Measurements from ENCODE around the gene NMB. TPM values are rescaled to one million over a fixed set of nuclear protein-coding genes. Genes with fewer than 3 reads are reported as not detected.

The NMB gene
- total RNA-seq, 2 experiments from 2014 or later, result 1.5 to 1.8 TPM

- ATAC-seq, result no peak
- Mint-ChIP-seq H3K27ac (no peak overlapping the region), H3K4me1 (peaks cover 23% of the 10 kb centered on the region), H3K36me3 (peaks cover 8% of the 10 kb centered on the region), H3K9me3 (ENCODE audit: low read depth) (no peaks in the 10 kb centered on the region), H3K27me3 (no peaks in the 10 kb centered on the region), H3K4me3 (no peak overlapping the region)
- no peak for DNase-seq
- CTCF ChIA-PET, result interaction anchor here (0.9 to 2.9 kb wide), 4 partner anchors 16 to 30 kb away, joined by 3 to 12 read pairs (median 4); no protein-coding TSS in a partner anchor
Measured at GRCh38 chr15:84629033-84629432, 29.0 kb downstream of the NMB start.

- no peak overlapping the region for H3K4me3 Mint-ChIP-seq
- DNase-seq (no peak), ATAC-seq (no peak)
- H3K27me3 Mint-ChIP-seq, result no peaks in the 10 kb centered on the region
- H3K27ac Mint-ChIP-seq, result no peak overlapping the region
- peaks cover 5% of the 10 kb centered on the region for H3K4me1 Mint-ChIP-seq
- peaks cover 19% of the 10 kb centered on the region for H3K9me3 Mint-ChIP-seq (ENCODE audit: low read depth)
- CTCF ChIA-PET, result interaction anchor here (1.5 kb wide), 1 partner anchor 10 kb away, joined by 3 read pairs; no protein-coding TSS in a partner anchor
- peaks cover 36% of the 10 kb centered on the region for H3K36me3 Mint-ChIP-seq
Measured at GRCh38 chr15:84625123-84625522, 32.9 kb downstream of the NMB start.

- no peak overlapping the region for H3K27ac Mint-ChIP-seq
- CTCF ChIA-PET, result interaction anchor here (1.5 to 1.7 kb wide), 2 partner anchors 10 to 23 kb away, joined by 3 read pairs; no protein-coding TSS in a partner anchor
Measured at GRCh38 chr15:84624359-84624758, 33.6 kb downstream of the NMB start.

GRCh38 chr15:84621358-84621979, 36.5 kb downstream of the NMB start:
- H3K36me3 Mint-ChIP-seq, result peaks cover 53% of the 10 kb centered on the region
- no peak for ATAC-seq
- CTCF ChIA-PET, result interaction anchor here (0.8 to 1.5 kb wide), 3 partner anchors 9 to 23 kb away, joined by 3 to 7 read pairs (median 3); no protein-coding TSS in a partner anchor

More at GRCh38 chr15:84624359-84624758, 33.6 kb downstream of the NMB start:
- Mint-ChIP-seq H3K4me1 (peaks cover under 1% of the 10 kb centered on the region), H3K27me3 (no peaks in the 10 kb centered on the region), H3K4me3 (no peak overlapping the region), H3K9me3 (ENCODE audit: low read depth) (peaks cover 25% of the 10 kb centered on the region), H3K36me3 (peaks cover 44% of the 10 kb centered on the region)
- ATAC-seq (no peak), DNase-seq (no peak)

GRCh38 chr15:84620626-84621025, 37.4 kb downstream of the NMB start:
- H3K27me3 Mint-ChIP-seq, result no peaks in the 10 kb centered on the region
- peaks cover 55% of the 10 kb centered on the region for H3K36me3 Mint-ChIP-seq
- ATAC-seq, result no peak
- no peak for DNase-seq
- CTCF ChIA-PET, result interaction anchor here (0.8 to 1.2 kb wide), 2 partner anchors 10 to 22 kb away, joined by 3 to 7 read pairs; no protein-coding TSS in a partner anchor
- H3K4me3 Mint-ChIP-seq, result no peak overlapping the region
- no peaks in the 10 kb centered on the region for H3K4me1 Mint-ChIP-seq
- no peak overlapping the region for H3K27ac Mint-ChIP-seq
- peaks cover 32% of the 10 kb centered on the region for H3K9me3 Mint-ChIP-seq (ENCODE audit: low read depth)

More at GRCh38 chr15:84621358-84621979, 36.5 kb downstream of the NMB start:
- no peaks in the 10 kb centered on the region for H3K4me1 Mint-ChIP-seq
- H3K27me3 Mint-ChIP-seq, result no peaks in the 10 kb centered on the region
- H3K4me3 Mint-ChIP-seq, result no peak overlapping the region
- peaks cover 30% of the 10 kb centered on the region for H3K9me3 Mint-ChIP-seq (ENCODE audit: low read depth)
- no peak for DNase-seq
- no peak overlapping the region for H3K27ac Mint-ChIP-seq

- no peaks in the 10 kb centered on the region for H3K4me1 Mint-ChIP-seq
Measured at GRCh38 chr15:84616235-84616634, 41.8 kb downstream of the NMB start.

GRCh38 chr15:84611631-84612030, 46.4 kb downstream of the NMB start:
- no peak overlapping the region for H3K4me3 Mint-ChIP-seq
- H3K27me3 Mint-ChIP-seq, result no peaks in the 10 kb centered on the region
- peaks cover 23% of the 10 kb centered on the region for H3K36me3 Mint-ChIP-seq
- DNase-seq, result no peak
- CTCF ChIA-PET, result no interaction called here
- peaks cover 2% of the 10 kb centered on the region for H3K9me3 Mint-ChIP-seq (ENCODE audit: low read depth)
- no peak overlapping the region for H3K27ac Mint-ChIP-seq
- peaks cover 11% of the 10 kb centered on the region for H3K4me1 Mint-ChIP-seq
- ATAC-seq, result no peak

More at GRCh38 chr15:84616235-84616634, 41.8 kb downstream of the NMB start:
- H3K4me3 Mint-ChIP-seq, result no peak overlapping the region
- no peaks in the 10 kb centered on the region for H3K27me3 Mint-ChIP-seq
- H3K9me3 Mint-ChIP-seq (ENCODE audit: low read depth), result peaks cover 24% of the 10 kb centered on the region
- DNase-seq, result no peak
- ATAC-seq, result no peak
- CTCF ChIA-PET, result interaction anchor here (1.0 to 2.6 kb wide), 2 partner anchors 15 to 18 kb away, joined by 4 to 6 read pairs; partner anchors contain the start of gene ZSCAN2
- H3K27ac Mint-ChIP-seq, result no peak overlapping the region
- peaks cover 37% of the 10 kb centered on the region for H3K36me3 Mint-ChIP-seq

- H3K27ac Mint-ChIP-seq, result no peak overlapping the region
- no peaks in the 10 kb centered on the region for H3K27me3 Mint-ChIP-seq
- CTCF ChIA-PET, result interaction anchor here (0.7 to 1.7 kb wide), 4 partner anchors 12 to 302 kb away, joined by 3 to 7 read pairs (median 4); no protein-coding TSS in a partner anchor
- DNase-seq (no peak), ATAC-seq (no peak)
- H3K36me3 Mint-ChIP-seq, result peaks cover 24% of the 10 kb centered on the region
- H3K9me3 Mint-ChIP-seq (ENCODE audit: low read depth), result no peaks in the 10 kb centered on the region
- H3K4me3 Mint-ChIP-seq, result no peak overlapping the region
- H3K4me1 Mint-ChIP-seq, result peaks cover 25% of the 10 kb centered on the region
Measured at GRCh38 chr15:84609818-84610525, 48.0 kb downstream of the NMB start.

GRCh38 chr15:84608707-84609284, 49.2 kb downstream of the NMB start:
- no peaks in the 10 kb centered on the region for H3K27me3 Mint-ChIP-seq
- CTCF ChIA-PET, result interaction anchor here (0.7 to 1.7 kb wide), 4 partner anchors 11 to 47 kb away, joined by 3 to 7 read pairs (median 4); no protein-coding TSS in a partner anchor
- ATAC-seq (no peak), DNase-seq (no peak)
- no peak overlapping the region for H3K4me3 Mint-ChIP-seq
- H3K36me3 Mint-ChIP-seq, result peaks cover 24% of the 10 kb centered on the region
- H3K4me1 Mint-ChIP-seq, result peaks cover 34% of the 10 kb centered on the region
- no peaks in the 10 kb centered on the region for H3K9me3 Mint-ChIP-seq (ENCODE audit: low read depth)
- no peak overlapping the region for H3K27ac Mint-ChIP-seq

GRCh38 chr15:84606653-84607120, 51.3 kb downstream of the NMB start:
- DNase-seq (no peak), ATAC-seq (no peak)
- Mint-ChIP-seq H3K4me3 (no peak overlapping the region), H3K9me3 (ENCODE audit: low read depth) (no peaks in the 10 kb centered on the region), H3K27me3 (no peaks in the 10 kb centered on the region), H3K4me1 (peaks cover 50% of the 10 kb centered on the region), H3K27ac (no peak overlapping the region), H3K36me3 (peaks cover 24% of the 10 kb centered on the region)
- CTCF ChIA-PET, result interaction anchor here (1.7 kb wide), 1 partner anchor 19 kb away, joined by 8 read pairs; no protein-coding TSS in a partner anchor

- Mint-ChIP-seq H3K27ac (peak overlapping the region; percentile 97), H3K27me3 (no peaks in the 10 kb centered on the region), H3K9me3 (ENCODE audit: low read depth) (no peaks in the 10 kb centered on the region)
Measured at GRCh38 chr15:84605554-84605882, 52.5 kb downstream of the NMB start.

More at GRCh38 chr15:84605554-84605882, 52.5 kb downstream of the NMB start:
- Mint-ChIP-seq H3K4me1 (peaks cover 56% of the 10 kb centered on the region), H3K36me3 (peaks cover 24% of the 10 kb centered on the region), H3K4me3 (peak overlapping the region; percentile 70)
- ATAC-seq (no peak), DNase-seq (no peak)
- CTCF ChIA-PET, result interaction anchor here (0.8 to 1.7 kb wide), 6 partner anchors 17 to 323 kb away, joined by 3 to 8 read pairs (median 4); no protein-coding TSS in a partner anchor
